Liver (tissue), 9 donors: ENCODE results near the gene RHOD. TPM values are rescaled to one million over a fixed set of nuclear protein-coding genes. Genes with fewer than 3 reads are reported as not detected.

ENCODE experiments used
- DNase-seq: peaks from one replicate; pipeline ENCODE4 v3.0.0-alpha.2; 2017; ENCODE audit warnings: low spot score
- H3K27ac ChIP-seq, 2 donors: one replicate each; pipeline ENCODE4 v1.7.0; 2013; ENCODE audit warnings: inconsistent platforms in 2 of 2, low read length in 2 of 2, control low read depth in 1 of 2, low read depth in 1 of 2, mild to moderate bottlenecking in 1 of 2
- H3K27me3 ChIP-seq, 4 donors: one replicate each; pipeline versions ENCODE4 v1.6.1 to v1.7.0; 2013; ENCODE audit warnings: low read length in 3 of 4, inconsistent platforms in 1 of 4, mild to moderate bottlenecking in 1 of 4, moderate library complexity in 1 of 4; ENCODE audit not compliant: control insufficient read depth in 4 of 4, insufficient read depth in 4 of 4
- H3K36me3 ChIP-seq, 4 donors: one replicate each; pipeline versions ENCODE4 v1.6.1 to v1.7.0; 2013; ENCODE audit warnings: low read length in 3 of 4, mild to moderate bottlenecking in 3 of 4, low read depth in 1 of 4, moderate library complexity in 1 of 4; ENCODE audit not compliant: control insufficient read depth in 4 of 4, insufficient read depth in 3 of 4
- H3K4me1 ChIP-seq, 4 donors: one replicate each; pipeline versions ENCODE4 v1.6.1 to v1.7.0; 2013; ENCODE audit warnings: low read length in 3 of 4, mild to moderate bottlenecking in 3 of 4, moderate library complexity in 1 of 4; ENCODE audit not compliant: control insufficient read depth in 4 of 4, insufficient read depth in 4 of 4
- H3K4me3 ChIP-seq, 3 donors: one replicate each; pipeline versions ENCODE4 v1.6.1 to v1.7.0; 2013; ENCODE audit warnings: low read length in 3 of 3, control low read depth in 1 of 3, low read depth in 1 of 3, mild to moderate bottlenecking in 1 of 3
- H3K9ac ChIP-seq, 2 donors: one replicate each; pipeline ENCODE4 v1.7.0; 2013; ENCODE audit warnings: low read length in 2 of 2, mild to moderate bottlenecking in 2 of 2, moderate library complexity in 2 of 2, control low read depth in 1 of 2, low read depth in 1 of 2
- H3K9me3 ChIP-seq, 4 donors: one replicate each; pipeline versions ENCODE4 v1.6.1 to v1.7.0; 2013; ENCODE audit warnings: low read length in 3 of 4; ENCODE audit not compliant: control insufficient read depth in 4 of 4
- ATF3 ChIP-seq: IDR thresholded peaks from 2 replicates; pipeline ENCODE4 v1.6.1; 2016; ENCODE audit warnings: antibody characterized with exemption
- CTCF ChIP-seq: fragments of 150-350 bp; IDR thresholded peaks from 2 replicates; pipeline ENCODE4 v1.5.1; 2017; ENCODE audit warnings: improper control_type of control experiment, low read depth, low read length; ENCODE audit not compliant: missing input control
- EGR1 ChIP-seq, 2 donors: IDR thresholded peaks; 2 replicates each; pipeline ENCODE4 v1.6.1; 2016 to 2018; ENCODE audit warnings: antibody characterized with exemption in 2 of 2, low read depth in 2 of 2
- FOXA1 ChIP-seq: IDR thresholded peaks from 2 replicates; pipeline ENCODE4 v1.6.1; 2016; ENCODE audit warnings: antibody characterized with exemption
- FOXA2 ChIP-seq: IDR thresholded peaks from 2 replicates; pipeline ENCODE4 v1.6.1; 2016; ENCODE audit warnings: antibody characterized with exemption
- GABPA ChIP-seq, 2 donors: IDR thresholded peaks in 1 of 2; conservative IDR thresholded peaks in 1 of 2; 2 replicates each; pipeline ENCODE4 v1.6.1; 2016; ENCODE audit warnings: antibody characterized with exemption in 2 of 2, mild to moderate bottlenecking in 1 of 2, moderate library complexity in 1 of 2
- HNF4A ChIP-seq, 2 donors: conservative IDR thresholded peaks; 2 replicates each; pipeline ENCODE4 v1.6.1; 2016; ENCODE audit warnings: antibody characterized with exemption in 2 of 2, mild to moderate bottlenecking in 2 of 2
- HNF4G ChIP-seq: IDR thresholded peaks from 2 replicates; pipeline ENCODE4 v1.6.1; 2016; ENCODE audit warnings: antibody characterized with exemption
- JUND ChIP-seq, 2 donors: IDR thresholded peaks; 2 replicates each; pipeline ENCODE4 v1.6.1; 2016; ENCODE audit warnings: antibody characterized with exemption in 2 of 2
- MAX ChIP-seq: IDR thresholded peaks from 2 replicates; pipeline ENCODE4 v1.6.1; 2016; ENCODE audit warnings: antibody characterized with exemption
- NR2F2 ChIP-seq: IDR thresholded peaks from 2 replicates; pipeline ENCODE4 v1.6.1; 2016; ENCODE audit warnings: antibody characterized with exemption
- RAD21 ChIP-seq, 2 donors: IDR thresholded peaks; 2 replicates each; pipeline ENCODE4 v1.6.1; 2016; ENCODE audit warnings: antibody characterized with exemption in 2 of 2, mild to moderate bottlenecking in 2 of 2
- REST ChIP-seq: IDR thresholded peaks from 2 replicates; pipeline ENCODE4 v1.6.1; 2016; ENCODE audit warnings: antibody characterized with exemption, mild to moderate bottlenecking
- RXRA ChIP-seq, 2 donors: IDR thresholded peaks; 2 replicates each; pipeline ENCODE4 v1.6.1; 2017 to 2018; ENCODE audit warnings: antibody characterized with exemption in 2 of 2, mild to moderate bottlenecking in 1 of 2
- SP1 ChIP-seq: IDR thresholded peaks from 2 replicates; pipeline ENCODE4 v1.6.1; 2018; ENCODE audit warnings: antibody characterized with exemption, mild to moderate bottlenecking
- TAF1 ChIP-seq: conservative IDR thresholded peaks from 2 replicates; pipeline ENCODE4 v1.6.1; 2016; ENCODE audit warnings: antibody characterized with exemption, mild to moderate bottlenecking
- YY1 ChIP-seq: IDR thresholded peaks from 2 replicates; pipeline ENCODE4 v1.6.1; 2016; ENCODE audit warnings: antibody characterized with exemption, mild to moderate bottlenecking
- ZBTB33 ChIP-seq: IDR thresholded peaks from 2 replicates; pipeline ENCODE4 v1.6.1; 2016; ENCODE audit warnings: antibody characterized with exemption
- WGBS: extraction: QIAGEN DNeasy Blood & Tissue Kit; methylation state at CpG from one replicate; pipeline ENCODE4 v1.1.7; 2013; 5-methylcytosine and 5-hydroxymethylcytosine counted together
- polyA plus RNA-seq, 2 donors: library from polyadenylated mRNA; stranded (reverse) in 1 of 2; unstranded in 1 of 2; fragments of 200-250 nt in 1 of 2; fragments of >200 nt in 1 of 2; fragmentation: Nextera tagmentation in 1 of 2; extraction: Ambion mirVana in 1 of 2; gene quantifications; one replicate each; pipeline versions ENCODE4 v1.2.1 to v1.2.3, GENCODE V29; 2013 to 2015
- total RNA-seq, 2 donors: library from RNA; depleted of rRNA; stranded (reverse); fragments of >200 nt; gene quantifications; one replicate each; pipeline ENCODE4 v1.2.3, GENCODE V29; 2014
- donor health status: healthy.
- donor health status: healthy.
- donor health status: healthy.
- donor health status: healthy.
- donor health status: healthy.

RHOD gene
- total and polyA plus RNA-seq, 4 donors: 7.8 to 50.7 (median 33.2) TPM

GRCh38 chr11:67083786-67084366 lies 27.2 kb downstream of the RHOD start:
- H3K27me3 ChIP-seq: no peaks in the 10 kb centered on the region
- H3K4me1 ChIP-seq: peaks cover 0 to 4% (median 3%) of the 10 kb centered on the region in 4 donors
- H3K9me3 ChIP-seq: no peaks in the 10 kb centered on the region
- H3K4me3 ChIP-seq: no peak overlapping the region
- DNase-seq: no peak
- no peaks in the 10 kb centered on the region for H3K36me3 ChIP-seq
- WGBS: 93% methylated on average over 8 of the region's 8 CpGs
- no peak overlapping the region for H3K27ac ChIP-seq
- no peak for TF ChIP-seq ZBTB33
- TF ChIP-seq FOXA1: no peak
- no peak for TF ChIP-seq RXRA (IDR thresholded peaks at IDR 0.05)
- TF ChIP-seq HNF4G: no peak
- no peak for TF ChIP-seq ATF3
- TF ChIP-seq CTCF: no peak
- no peak for TF ChIP-seq NR2F2
- no peak for TF ChIP-seq YY1
- TF ChIP-seq JUND (IDR thresholded peaks at IDR 0.05): no peak
- no peak for TF ChIP-seq EGR1 (IDR thresholded peaks at IDR 0.05; ENCODE audit: low read depth in 2 of 2)
- TF ChIP-seq TAF1: no peak
- TF ChIP-seq FOXA2: no peak
- TF ChIP-seq REST: no peak
- TF ChIP-seq RAD21 (IDR thresholded peaks at IDR 0.05): no peak
- no peak for TF ChIP-seq SP1
- TF ChIP-seq GABPA (IDR thresholded peaks at IDR 0.05 in 1 of 2, conservative IDR thresholded peaks at IDR 0.05 in 1 of 2): no peak
- no peak overlapping the region for H3K9ac ChIP-seq

GRCh38 chr11:67085617-67086016 lies 29.0 kb downstream of the RHOD start:
- H3K27me3 ChIP-seq: no peaks in the 10 kb centered on the region
- WGBS: 97% methylated on average over 5 of the region's 5 CpGs
- no peak overlapping the region for H3K9ac ChIP-seq
- peaks cover 0 to 4% (median 3%) of the 10 kb centered on the region in 4 donors for H3K4me1 ChIP-seq
- H3K4me3 ChIP-seq: no peak overlapping the region
- H3K27ac ChIP-seq: no peak overlapping the region
- no peak for DNase-seq
- no peaks in the 10 kb centered on the region for H3K36me3 ChIP-seq
- no peaks in the 10 kb centered on the region for H3K9me3 ChIP-seq
- no peak for TF ChIP-seq YY1
- no peak for TF ChIP-seq HNF4A (conservative IDR thresholded peaks at IDR 0.05)
- no peak for TF ChIP-seq TAF1
- TF ChIP-seq FOXA1: no peak
- TF ChIP-seq EGR1 (IDR thresholded peaks at IDR 0.05; ENCODE audit: low read depth in 2 of 2): no peak
- TF ChIP-seq MAX: no peak
- no peak for TF ChIP-seq FOXA2
